ENCODE results near the gene SND1.

DNA sequence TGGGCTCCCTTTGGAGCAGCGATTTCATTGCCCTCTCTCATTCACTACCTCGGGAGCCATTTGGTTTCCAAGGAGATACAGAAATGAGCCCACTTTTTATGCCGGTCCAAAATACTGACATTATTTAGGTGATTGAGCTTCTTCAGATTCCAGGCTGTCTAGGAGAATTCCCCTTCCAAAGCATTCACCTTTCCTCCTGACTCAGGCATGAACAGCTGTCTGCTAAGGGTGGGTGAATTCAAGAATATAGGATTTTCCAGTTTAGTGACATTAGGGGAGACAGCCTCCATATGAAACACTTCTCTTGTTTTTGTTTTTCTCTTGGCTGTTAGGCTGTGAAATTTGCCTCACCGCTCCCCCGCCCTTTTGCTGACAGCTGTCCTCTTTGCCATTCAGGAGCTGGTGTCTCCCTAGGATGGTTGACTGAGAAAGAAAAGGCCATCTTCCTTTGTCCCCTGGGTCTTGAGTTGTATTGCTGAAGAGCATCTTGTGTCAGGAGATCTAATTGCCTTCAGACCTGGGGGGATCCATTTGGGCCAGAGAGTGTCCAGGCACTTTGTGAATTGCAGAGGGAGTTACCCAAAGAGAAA is 322.5 kb downstream of the SND1 start:
- TF ChIP-seq, protein P1, sequence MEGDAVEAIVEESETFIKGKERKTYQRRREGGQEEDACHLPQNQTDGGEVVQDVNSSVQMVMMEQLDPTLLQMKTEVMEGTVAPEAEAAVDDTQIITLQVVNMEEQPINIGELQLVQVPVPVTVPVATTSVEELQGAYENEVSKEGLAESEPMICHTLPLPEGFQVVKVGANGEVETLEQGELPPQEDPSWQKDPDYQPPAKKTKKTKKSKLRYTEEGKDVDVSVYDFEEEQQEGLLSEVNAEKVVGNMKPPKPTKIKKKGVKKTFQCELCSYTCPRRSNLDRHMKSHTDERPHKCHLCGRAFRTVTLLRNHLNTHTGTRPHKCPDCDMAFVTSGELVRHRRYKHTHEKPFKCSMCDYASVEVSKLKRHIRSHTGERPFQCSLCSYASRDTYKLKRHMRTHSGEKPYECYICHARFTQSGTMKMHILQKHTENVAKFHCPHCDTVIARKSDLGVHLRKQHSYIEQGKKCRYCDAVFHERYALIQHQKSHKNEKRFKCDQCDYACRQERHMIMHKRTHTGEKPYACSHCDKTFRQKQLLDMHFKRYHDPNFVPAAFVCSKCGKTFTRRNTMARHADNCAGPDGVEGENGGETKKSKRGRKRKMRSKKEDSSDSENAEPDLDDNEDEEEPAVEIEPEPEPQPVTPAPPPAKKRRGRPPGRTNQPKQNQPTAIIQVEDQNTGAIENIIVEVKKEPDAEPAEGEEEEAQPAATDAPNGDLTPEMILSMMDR (IDR thresholded peaks at IDR 0.05) = no peak
- no peak for TF ChIP-seq POLR2A (IDR thresholded peaks at IDR 0.05)
